ENCODE measurements around the gene BANF1. TPM values are rescaled to one million over a fixed set of nuclear protein-coding genes. Genes with fewer than 3 reads are reported as not detected.

Gene BANF1
- total and polyA plus RNA-seq, 3 donors from 2014 or later: 105 to 193 (median 133) TPM

DNA sequence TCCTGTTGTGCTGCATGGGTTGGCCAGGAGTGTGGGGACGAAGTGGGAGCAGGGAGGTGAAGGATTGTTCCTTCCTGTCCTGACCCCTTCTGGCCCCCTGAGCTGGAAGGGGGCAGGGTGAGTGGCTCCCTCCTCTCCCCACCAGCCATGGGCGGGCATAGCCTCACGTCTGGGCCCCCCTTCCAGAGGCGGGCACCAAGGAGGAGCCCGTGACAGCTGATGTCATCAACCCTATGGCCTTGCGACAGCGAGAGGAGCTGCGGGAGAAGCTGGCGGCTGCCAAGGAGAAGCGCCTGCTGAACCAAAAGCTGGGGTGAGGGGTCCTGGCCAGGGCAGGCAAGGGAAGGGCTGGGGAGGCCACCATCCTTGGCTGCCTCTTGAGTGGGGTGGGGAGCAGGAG, 37.4 kb upstream of the BANF1 start:
- H3K4me1 ChIP-seq: peaks cover 34% of the 10 kb centered on the region
- intact Hi-C loops (cut with DNase I; ENCODE audit: low total_unique reads): no loop called here
- WGBS, 2 donors: 74 to 79% methylated on average over 9 to 10 of the region's 10 CpGs
- H3K36me3 ChIP-seq (ENCODE audit: low read depth, missing control alignments): no peaks in the 10 kb centered on the region
- H3K27ac ChIP-seq: no peak overlapping the region
- no peak overlapping the region for H3K4me3 ChIP-seq
- no peaks in the 10 kb centered on the region for H3K27me3 ChIP-seq
- no peak for DNase-seq
- H3K9me3 ChIP-seq: no peaks in the 10 kb centered on the region
- no peak for TF ChIP-seq POLR2A (IDR thresholded peaks at IDR 0.05)
- TF ChIP-seq, protein P1, sequence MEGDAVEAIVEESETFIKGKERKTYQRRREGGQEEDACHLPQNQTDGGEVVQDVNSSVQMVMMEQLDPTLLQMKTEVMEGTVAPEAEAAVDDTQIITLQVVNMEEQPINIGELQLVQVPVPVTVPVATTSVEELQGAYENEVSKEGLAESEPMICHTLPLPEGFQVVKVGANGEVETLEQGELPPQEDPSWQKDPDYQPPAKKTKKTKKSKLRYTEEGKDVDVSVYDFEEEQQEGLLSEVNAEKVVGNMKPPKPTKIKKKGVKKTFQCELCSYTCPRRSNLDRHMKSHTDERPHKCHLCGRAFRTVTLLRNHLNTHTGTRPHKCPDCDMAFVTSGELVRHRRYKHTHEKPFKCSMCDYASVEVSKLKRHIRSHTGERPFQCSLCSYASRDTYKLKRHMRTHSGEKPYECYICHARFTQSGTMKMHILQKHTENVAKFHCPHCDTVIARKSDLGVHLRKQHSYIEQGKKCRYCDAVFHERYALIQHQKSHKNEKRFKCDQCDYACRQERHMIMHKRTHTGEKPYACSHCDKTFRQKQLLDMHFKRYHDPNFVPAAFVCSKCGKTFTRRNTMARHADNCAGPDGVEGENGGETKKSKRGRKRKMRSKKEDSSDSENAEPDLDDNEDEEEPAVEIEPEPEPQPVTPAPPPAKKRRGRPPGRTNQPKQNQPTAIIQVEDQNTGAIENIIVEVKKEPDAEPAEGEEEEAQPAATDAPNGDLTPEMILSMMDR (IDR thresholded peaks at IDR 0.05): no peak

- Histone ChIP-seq H3K27ac (no peak overlapping the region), H3K27me3 (no peaks in the 10 kb centered on the region), H3K4me3 (no peak overlapping the region), H3K36me3 (ENCODE audit: low read depth, missing control alignments) (no peaks in the 10 kb centered on the region), H3K9me3 (no peaks in the 10 kb centered on the region), H3K4me1 (peaks cover 39% of the 10 kb centered on the region)
- intact Hi-C loops (cut with DNase I; ENCODE audit: low total_unique reads): no loop called here
- TF ChIP-seq, protein P1 (IDR thresholded peaks at IDR 0.05): no peak
- TF ChIP-seq POLR2A (IDR thresholded peaks at IDR 0.05): no peak
- DNase-seq: no peak
- WGBS, 2 donors: 88 to 89% methylated on average over 29 to 35 of the region's 36 CpGs
These were observed 36.1 kb upstream of the BANF1 start for GRCh38 chr11:65965986-65966762.

- peaks cover 36% of the 10 kb centered on the region for H3K4me1 ChIP-seq
- 89 to 93% methylated on average over 18 to 30 of the region's 30 CpGs for WGBS, 2 donors
- H3K4me3 ChIP-seq: no peak overlapping the region
- H3K36me3 ChIP-seq (ENCODE audit: low read depth, missing control alignments): no peaks in the 10 kb centered on the region
- H3K9me3 ChIP-seq: no peaks in the 10 kb centered on the region
- TF ChIP-seq, protein P1 (IDR thresholded peaks at IDR 0.05): no peak
- no peak for TF ChIP-seq POLR2A (IDR thresholded peaks at IDR 0.05)
- H3K27me3 ChIP-seq: no peaks in the 10 kb centered on the region
- no peak for DNase-seq
- intact Hi-C loops (cut with DNase I; ENCODE audit: low total_unique reads): no loop called here
- no peak overlapping the region for H3K27ac ChIP-seq
These were observed 34.9 kb upstream of the BANF1 start for GRCh38 chr11:65967329-65967934.

DNA sequence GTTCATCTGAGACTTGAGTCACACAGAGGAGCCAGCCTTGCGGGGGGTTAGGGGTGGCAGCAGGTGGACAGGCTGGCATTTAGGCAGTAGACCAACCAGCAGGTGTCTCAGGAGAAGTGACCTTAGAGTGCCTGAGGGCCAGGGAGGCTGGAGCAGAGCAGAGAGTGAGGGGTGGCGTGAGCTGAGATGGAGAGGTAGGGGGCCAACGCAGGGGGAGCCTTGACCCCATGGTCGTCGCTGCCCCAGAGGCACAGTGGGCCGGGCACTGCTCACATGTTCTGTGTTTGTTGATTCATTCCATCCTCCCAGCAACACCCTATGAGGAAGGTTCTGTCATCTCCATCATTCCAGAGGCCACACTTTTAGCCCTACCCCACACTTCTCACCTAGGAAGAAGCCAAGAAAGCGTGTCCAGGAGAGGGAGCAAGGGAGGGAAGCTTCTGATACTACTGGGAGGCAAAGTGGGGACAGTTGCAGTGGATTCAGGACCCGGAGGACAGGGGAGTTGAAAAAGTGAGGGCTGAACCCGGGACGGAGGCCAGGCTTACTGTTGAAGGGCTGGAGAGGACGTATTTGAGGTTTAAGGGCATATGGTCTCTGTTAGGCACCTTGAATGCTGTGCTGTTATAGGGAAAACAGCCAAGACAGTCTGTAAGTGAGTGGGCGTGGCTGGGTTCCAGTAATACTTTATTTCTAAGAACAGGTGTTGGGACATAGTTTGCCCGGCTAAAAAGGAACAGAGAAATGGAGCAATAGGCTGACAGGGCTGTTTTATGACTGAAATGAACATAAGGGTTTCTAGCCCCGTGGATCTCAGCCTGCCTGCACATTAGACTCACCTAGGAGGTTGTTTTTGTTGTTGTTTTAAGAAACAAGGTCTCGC, 33.5 kb upstream of the BANF1 start:
- DNase-seq: no peak
- 74 to 75% methylated on average over 15 of the region's 15 CpGs for WGBS, 2 donors
- Histone ChIP-seq H3K4me1 (peaks cover 21% of the 10 kb centered on the region), H3K27ac (no peak overlapping the region), H3K4me3 (no peak overlapping the region), H3K9me3 (no peaks in the 10 kb centered on the region), H3K36me3 (ENCODE audit: low read depth, missing control alignments) (no peaks in the 10 kb centered on the region), H3K27me3 (no peaks in the 10 kb centered on the region)
- intact Hi-C loops (cut with DNase I; ENCODE audit: low total_unique reads): no loop called here
- TF ChIP-seq, protein P1 (IDR thresholded peaks at IDR 0.05): no peak
- TF ChIP-seq POLR2A (IDR thresholded peaks at IDR 0.05): no peak
